Measurements from ENCODE around the gene MRPS5.
"Not testable (repeated sequence)": the region's sequence is repeated elsewhere in the genome, so short reads cannot be mapped to it uniquely, and the experiment has no call there.

Gene MRPS5

GRCh38 chr2:95044601-95045000 is 77.0 kb downstream of the MRPS5 start:
- no peak for DNase-seq

GRCh38 chr2:95043300-95044093 is 78.1 kb downstream of the MRPS5 start:
- DNase-seq: peak; percentile 60

GRCh38 chr2:95042472-95043271 is 78.9 kb downstream of the MRPS5 start:
- no peak for DNase-seq

GRCh38 chr2:95041824-95042442 is 79.7 kb downstream of the MRPS5 start:
- DNase-seq: no peak

DNA sequence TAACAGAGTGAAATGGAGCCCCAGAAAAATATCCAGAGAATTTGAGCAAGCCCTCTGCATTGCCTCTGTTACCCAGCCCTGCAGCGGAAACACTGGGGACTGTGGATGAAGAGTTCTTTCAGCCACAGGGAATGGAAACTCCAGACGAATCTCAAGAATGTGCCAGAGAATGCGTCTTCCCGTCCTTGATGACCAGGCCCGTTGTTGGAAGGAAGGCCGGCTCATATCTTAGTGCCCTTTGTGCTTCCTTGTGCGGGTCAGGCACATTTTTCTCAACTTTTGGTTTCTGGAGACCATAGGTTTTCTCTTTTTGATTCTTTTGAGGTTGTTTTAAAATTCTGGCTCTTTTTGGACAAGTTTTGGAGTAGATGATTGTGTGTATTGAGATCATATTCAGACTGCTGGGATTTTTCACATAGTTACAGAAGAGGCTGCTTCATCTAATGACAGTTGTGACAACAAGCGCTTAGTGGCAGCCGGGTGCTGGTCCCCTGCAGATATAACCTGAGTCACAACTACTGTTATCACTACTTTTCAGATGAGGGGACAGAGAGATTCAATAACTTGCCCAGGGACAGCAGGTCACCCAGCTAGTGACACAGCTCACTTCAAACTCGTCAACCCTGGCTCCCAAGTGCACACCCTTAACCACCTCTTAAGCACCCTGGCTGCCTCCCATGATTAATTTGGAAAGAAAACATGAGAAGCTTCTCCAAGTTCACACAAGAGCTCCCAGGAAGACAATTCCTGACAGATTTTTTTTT is 80.4 kb downstream of the MRPS5 start:
- no peak for DNase-seq

GRCh38 chr2:95040426-95040825 is 81.2 kb downstream of the MRPS5 start:
- DNase-seq: no peak

- no peak for DNase-seq
These were observed 81.6 kb downstream of the MRPS5 start for GRCh38 chr2:95039978-95040377.

DNA sequence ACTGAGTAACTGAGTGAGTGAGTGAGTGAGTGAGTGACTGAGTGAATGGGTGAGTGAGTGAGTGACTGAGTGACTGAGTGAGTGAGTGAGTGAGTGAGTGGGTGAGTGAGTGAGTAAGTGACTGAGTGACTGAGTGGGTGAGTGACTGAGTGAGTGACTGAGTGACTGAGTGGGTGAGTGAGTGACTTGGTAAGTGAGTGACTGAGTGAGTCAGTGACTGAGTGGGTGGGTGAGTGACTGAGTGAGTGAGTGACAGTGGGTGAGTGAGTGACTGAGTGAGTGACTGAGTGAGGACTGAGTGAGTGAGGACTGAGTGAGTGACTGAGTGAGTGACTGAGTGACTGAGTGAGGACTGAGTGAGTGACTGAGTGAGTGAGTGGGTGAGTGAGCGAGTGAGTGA is 82.2 kb downstream of the MRPS5 start:
- peak; percentile 50 for DNase-seq

DNA sequence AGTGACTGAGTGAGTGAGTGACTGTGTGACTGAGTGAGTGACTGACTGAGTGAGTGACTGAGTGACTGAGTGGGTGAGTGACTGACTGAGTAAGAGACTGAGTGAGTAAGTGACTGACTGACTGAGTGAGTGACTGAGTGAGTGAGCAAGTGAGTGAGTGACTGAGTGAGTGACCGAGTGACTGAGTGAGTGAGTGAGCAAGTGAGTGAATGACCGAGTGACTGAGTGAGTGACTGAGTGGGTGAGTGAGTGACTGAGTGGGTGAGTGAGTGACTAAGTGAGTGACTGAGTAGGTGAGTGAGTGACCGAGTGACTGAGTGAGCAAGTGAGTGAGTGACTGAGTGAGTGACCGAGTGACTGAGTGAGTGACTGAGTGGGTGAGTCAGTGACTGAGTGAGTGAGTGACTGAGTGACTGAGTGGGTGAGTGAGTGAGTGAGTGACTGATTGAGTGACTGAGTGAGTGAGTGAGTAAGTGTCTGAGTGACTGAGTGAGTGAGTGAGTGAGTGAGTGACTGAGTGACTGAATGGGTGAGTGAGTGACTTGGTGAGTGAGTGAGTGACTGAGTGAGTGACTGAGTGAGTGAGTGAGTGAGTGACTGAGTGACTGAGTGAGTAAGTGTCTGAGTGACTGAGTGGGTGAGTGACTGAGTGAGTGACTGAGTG is 82.8 kb downstream of the MRPS5 start:
- no peak for DNase-seq

DNA sequence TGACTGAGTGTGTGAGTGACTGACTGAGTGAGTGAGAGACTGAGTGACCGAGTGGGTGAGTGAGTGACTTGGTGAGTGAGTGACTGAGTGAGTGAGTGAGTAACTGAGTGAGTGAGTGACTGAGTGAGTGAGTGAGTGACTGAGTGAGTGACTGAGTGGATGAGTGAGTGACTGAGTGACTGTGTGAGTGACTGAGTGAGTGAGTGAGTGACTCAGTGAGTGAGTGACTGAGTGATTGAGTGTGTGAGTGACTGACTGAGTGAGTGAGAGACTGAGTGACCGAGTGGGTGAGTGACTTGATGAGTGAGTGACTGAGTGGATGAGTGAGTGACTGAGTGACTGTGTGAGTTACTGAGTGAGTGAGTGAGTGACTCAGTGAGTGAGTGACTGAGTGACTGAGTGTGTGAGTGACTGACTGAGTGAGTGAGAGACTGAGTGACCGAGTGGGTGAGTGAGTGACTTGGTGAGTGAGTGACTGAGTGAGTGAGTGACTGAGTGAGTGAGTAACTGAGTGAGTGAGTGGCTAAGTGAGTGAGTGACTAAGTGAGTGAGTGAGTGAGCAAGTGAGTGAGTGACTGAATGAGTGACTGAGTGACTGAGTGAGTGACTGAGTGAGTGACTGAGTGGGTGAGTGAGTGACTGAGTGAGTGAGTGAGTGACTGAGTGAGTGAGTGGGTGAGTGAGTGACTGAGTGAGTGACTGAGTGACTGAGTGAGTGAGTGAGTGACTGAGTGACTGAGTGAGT is 83.6 kb downstream of the MRPS5 start:
- DNase-seq: not testable (repeated sequence)

GRCh38 chr2:95037384-95037839 is 84.2 kb downstream of the MRPS5 start:
- DNase-seq: peak; percentile 37

GRCh38 chr2:95036596-95037383 is 84.8 kb downstream of the MRPS5 start:
- DNase-seq: no peak

All from stimulated activated CD4-positive, alpha-beta T cell treated with anti-CD3 and anti-CD28 coated beads, Interleukin-1b, Interleukin-23, amount 100 ng/mL, for 48 hours (primary cell).